Inflammatory macrophage treated with lipopolysaccharide for 4 hours (primary cell): Measurements from ENCODE around the gene KRTAP17-1.
"Not testable (repeated sequence)": the region's sequence is repeated elsewhere in the genome, so short reads cannot be mapped to it uniquely, and the experiment has no call there.

ENCODE experiments used
- DNase-seq: peaks from one replicate; pipeline ENCODE4 v3.0.0-alpha.2; 2020

KRTAP17-1 gene

GRCh38 chr17:41301916-41302901 lies 13.3 kb downstream of the KRTAP17-1 start, which contains the start of gene KRTAP29-1:
Gene KRTAP29-1 (minus strand): TSS chr17:41302851. CDS start chr17:41302851, 0 bp downstream.
- no peak for DNase-seq

- DNase-seq, result no peak
Measured at GRCh38 chr17:41301204-41301790, 14.2 kb downstream of the KRTAP17-1 start.

- no peak for DNase-seq
Measured at GRCh38 chr17:41298458-41299135, 16.9 kb downstream of the KRTAP17-1 start.

GRCh38 chr17:41296846-41297245 lies 18.7 kb downstream of the KRTAP17-1 start:
- DNase-seq, result no peak

GRCh38 chr17:41294016-41294415 lies 21.5 kb downstream of the KRTAP17-1 start:
- no peak for DNase-seq

GRCh38 chr17:41287050-41287449 lies 28.5 kb downstream of the KRTAP17-1 start:
- peak; percentile 7 for DNase-seq

- DNase-seq, result peak; percentile 48
Measured at GRCh38 chr17:41284546-41284945, 31.0 kb downstream of the KRTAP17-1 start.

GRCh38 chr17:41284043-41284442 lies 31.5 kb downstream of the KRTAP17-1 start:
- no peak for DNase-seq

GRCh38 chr17:41278176-41278955 lies 37.1 kb downstream of the KRTAP17-1 start:
- DNase-seq, result no peak

- DNase-seq, result not testable (repeated sequence)
Measured at GRCh38 chr17:41275648-41276190, 39.8 kb downstream of the KRTAP17-1 start, which contains the start of gene KRTAP9-7. Gene KRTAP9-7 (plus strand): TSS chr17:41275698. CDS start chr17:41275698, 0 bp downstream.

GRCh38 chr17:41271858-41272257 lies 43.7 kb downstream of the KRTAP17-1 start:
- DNase-seq, result no peak

- not testable (repeated sequence) for DNase-seq
Measured at GRCh38 chr17:41271323-41271722, 44.2 kb downstream of the KRTAP17-1 start.

- DNase-seq, result no peak
Measured at GRCh38 chr17:41267711-41268110, 47.8 kb downstream of the KRTAP17-1 start.

- no peak for DNase-seq
Measured at GRCh38 chr17:41265078-41265477, 50.4 kb downstream of the KRTAP17-1 start, which contains the start of gene KRTAP9-6. Gene KRTAP9-6 (plus strand): TSS chr17:41265378. CDS start chr17:41265378, 0 bp downstream.
